ENCODE data around the gene MYOM1.

The MYOM1 gene

DNA sequence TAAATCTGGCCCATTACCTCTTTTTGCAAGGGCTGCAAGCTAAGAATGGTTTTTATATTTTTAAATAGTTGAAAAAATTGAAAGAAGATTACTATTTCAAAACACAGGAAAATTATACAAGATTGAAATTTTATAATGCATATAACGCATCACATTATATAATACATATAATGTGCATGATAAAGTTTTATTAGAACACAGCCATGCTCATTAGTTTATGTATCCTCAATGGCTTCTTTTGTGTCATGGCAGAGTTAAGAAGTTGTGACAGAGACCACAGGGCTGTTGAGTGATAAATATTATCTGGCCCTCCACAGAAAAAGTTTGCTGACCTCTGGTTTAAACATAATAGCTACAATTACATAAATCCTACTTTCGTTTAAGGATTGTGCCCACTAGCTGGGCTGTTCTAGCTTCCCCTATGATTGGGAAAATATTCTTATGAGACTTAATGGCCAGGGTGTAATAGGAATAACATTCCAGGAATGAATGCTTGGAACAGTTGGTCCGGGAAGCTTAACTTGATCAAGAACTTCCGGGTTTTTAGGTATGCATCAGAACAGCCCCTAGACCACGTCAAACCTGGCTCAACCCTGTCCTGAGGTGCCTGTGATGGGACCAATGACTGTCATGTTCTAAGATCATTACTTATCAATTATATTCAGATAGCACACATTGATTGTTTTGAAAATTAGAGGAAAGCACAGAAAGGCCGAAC, 108.1 kb downstream of the MYOM1 start:
- DNase-seq: no peak

DNA sequence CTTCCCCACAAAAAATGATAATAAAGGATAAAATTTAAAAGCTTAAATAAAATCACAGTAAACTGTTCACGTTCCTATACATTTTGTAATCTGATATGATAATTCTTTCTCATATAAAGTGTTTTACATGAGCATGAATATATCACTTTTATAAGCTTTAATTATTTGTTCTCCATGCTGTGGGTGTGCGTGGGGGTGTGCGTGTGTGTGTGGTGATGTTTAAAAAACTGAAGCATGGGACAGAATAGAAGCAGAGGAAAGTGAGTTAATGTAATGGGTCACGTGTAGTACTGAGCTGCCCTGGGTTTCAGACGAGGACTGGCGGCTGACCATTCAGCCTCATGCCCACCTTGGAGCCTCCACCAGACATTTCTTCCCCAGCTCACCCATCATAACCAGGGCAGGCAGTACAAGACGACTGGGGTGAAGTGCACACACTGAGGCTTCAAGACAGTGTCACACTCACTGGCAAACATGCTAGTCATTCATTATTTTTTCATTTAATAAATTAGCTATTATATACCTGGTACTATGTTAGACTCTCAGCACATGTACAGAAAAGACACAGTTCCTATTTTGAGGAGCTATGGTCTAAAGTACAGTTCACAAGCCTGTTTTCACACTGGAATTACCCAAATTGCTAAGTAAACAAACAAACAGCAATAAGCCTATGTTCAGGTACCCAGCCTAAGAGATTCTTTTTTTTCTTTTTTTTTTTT, 109.6 kb downstream of the MYOM1 start:
- DNase-seq: no peak

DNA sequence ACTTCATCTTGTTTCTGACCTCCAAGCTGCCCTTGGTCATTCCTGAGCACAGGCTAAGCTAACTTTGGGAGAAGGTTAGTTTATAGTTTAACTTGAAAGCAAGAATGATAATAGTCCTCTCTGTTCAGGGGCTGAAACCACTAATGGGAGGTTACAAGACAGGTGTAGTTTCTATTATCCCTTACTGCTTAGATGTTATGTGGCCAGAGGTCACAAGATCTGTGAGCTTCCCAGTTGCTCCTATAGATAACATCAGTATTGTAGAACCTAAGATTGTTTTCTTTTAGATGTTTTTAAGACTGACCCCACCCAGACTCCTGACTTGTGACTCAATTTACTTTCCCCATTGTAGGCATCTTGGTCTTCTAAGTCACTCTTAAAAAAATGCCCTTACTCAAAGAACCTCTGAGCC, 112.0 kb downstream of the MYOM1 start:
- DNase-seq: no peak

DNA sequence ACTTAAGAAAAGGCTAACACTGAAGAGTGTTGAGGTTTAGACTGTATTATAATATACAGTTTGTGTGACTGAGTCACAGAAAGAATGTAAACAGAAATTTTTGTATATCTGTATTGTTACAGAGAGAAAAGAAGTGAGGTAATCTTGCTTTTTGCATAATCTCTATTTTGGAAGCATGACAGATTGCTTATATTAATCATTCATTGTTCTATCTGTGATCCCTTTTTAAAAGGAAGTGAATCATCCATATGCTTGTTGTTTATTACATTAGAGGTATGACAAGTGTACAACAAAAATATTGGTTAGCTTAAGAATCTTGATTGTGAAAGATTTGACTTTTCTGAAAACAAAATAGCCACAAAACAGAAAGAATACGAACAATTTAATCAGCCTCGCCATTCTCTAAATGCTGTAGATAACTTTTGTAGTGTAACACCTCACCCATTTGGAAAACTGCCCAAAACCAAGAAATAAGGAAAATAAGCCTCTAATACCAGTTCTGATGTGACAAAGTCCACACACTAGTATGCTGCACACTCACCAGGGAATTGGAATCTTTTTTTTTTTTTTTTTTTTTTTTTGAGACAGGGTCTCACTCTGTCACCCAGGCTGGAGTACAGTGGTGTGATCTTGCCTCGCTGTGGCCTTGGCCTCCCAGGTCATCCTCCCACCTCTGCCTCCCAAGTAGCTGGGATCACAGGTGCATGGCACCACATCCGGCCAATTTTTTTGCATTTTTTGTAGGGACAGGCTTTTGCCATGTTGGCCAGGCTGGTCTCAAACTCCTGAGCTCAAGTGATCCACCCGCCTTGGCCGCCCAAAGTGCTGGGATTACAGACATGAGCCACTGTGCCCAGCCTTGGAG, 115.3 kb downstream of the MYOM1 start:
- no peak for DNase-seq

DNA sequence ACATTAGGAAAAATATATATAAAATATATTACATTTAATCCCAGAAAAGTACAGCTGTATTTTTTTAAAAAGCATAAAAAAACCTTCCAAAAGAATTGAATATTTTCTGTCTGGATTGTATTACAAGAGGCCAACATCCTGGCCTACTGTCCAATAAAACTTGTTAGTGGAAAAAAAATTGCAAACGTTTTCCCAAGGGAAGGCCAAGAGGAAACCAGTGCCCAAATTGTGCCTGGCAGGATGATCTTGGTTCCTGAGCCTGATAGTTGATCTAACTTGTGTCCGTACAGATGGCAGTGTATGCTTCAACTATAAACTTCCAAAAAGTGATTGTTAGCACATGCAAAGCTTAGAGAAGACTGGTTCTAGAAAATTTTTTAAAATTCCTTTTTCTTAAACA, 116.2 kb downstream of the MYOM1 start:
- DNase-seq: no peak

DNA sequence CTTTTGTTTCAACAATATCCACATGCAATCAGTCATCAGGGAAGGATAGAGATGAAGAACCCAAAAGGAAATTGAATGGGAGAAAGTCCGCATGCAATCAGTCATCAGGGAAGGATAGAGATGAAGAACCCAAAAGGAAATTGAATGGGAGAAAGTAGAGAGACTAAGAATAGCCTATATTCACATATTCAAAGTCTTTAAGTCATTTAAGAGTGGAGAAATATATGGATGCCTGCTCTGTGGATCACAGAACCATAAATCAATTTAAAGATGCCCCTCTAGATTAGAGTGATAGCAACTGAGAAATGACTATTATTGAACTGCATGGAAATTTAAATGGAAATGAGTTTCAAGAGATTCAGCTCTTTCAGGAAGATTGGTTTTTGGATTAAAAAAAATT, 116.8 kb downstream of the MYOM1 start:
- no peak for DNase-seq

DNA sequence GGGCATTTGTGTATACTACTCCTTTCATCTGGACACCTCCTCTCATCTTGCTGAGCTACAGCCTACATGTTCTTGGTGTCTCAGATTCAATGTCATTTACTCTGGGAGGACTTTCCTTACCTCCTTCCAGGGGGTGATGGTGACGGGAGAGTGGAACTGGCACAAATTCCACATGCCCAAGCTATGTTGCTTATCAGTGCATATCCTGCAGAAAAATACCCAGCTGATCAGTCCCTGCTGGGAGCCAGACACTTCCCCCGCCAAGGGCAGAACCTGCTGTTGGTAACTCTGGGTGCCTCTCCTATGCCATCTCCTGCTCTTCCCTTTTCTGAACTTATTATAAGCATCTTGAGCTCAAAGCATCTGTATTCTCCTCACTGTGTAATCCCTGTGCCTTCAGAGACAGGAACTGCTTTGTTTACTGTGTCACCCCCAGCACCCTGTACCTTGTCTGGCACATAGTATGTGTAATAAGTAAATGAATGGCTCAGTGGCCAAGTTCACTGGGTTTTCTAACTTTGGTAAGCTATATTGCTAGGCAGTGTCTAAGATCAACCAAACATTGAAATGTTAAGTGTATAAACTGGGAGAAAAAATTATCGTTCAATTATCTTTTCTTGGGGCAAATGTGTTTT, 119.2 kb downstream of the MYOM1 start:
- DNase-seq: no peak

DNA sequence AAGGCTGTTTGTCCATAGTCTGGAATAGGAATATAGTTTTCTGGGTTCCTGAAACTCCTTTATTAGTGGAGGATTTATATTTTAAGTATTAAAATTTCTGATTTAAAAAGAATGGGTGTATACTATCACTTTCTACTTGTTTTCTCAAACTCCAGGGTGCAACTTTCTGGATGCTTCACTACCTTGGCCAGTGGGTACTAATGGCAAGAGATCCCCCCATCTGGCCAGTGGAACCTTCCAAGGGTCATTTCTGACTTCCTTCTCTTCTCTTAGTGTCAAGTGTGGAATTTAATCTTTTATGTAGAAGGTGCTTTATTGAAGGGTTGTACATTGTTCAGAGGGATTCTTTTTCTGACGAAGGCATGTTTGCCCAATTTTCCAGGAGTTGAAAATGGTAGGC, 120.4 kb downstream of the MYOM1 start:
- no peak for DNase-seq

DNA sequence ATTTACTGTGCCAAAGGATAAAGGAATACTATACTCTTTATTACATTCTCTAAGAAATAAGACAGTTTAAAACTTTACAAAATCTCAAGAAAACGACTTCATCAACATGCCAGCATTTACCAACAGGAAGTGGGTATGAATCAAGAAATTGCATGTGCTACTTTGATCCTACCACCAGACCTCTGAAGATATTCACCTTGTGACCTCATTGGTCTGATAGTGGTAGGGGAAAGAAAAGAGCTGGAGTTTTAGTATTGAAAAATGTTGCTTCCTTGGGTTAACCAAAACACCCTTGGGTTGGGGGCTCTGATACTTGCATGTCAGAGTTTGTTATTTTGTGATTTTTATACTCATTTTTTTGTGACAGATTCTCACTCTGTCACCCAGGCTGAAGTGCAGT, 122.7 kb downstream of the MYOM1 start:
- DNase-seq: no peak

DNA sequence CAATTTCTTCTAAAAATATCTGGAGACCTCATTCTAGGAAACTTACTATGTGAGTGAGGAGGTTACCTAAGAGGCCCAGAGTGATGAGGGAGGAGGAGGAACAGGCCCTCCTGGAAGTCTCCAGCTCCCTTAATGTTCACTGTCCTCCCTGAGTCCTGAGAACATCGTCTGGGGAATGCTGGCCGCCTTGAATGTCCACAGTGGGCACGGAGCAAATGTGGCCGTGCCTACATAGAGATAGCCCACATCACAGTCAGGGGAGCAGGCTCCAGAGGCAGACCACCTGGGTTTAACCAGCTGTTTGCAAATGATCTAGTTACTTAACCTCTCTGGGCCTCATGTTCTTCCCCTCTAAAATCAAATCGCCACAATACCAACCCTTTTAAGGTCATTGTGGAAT, 123.8 kb downstream of the MYOM1 start:
- DNase-seq: no peak

DNA sequence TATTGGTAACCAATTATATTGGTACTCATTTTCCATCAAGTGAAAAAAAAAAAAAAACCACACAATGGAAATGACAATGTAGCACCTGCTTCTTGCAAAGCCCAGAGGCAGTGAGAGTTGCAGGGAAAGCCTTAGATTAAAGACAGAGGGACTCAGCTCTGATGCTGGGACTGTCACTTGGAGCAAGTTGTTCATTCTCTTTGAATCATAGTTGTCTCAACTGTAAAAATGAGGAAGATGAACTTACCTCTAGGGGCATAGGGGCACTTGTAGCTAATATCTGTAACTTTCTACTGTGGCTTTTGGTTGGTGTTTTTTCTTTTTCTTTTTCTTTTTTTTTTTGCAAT, 125.5 kb downstream of the MYOM1 start:
- DNase-seq: no peak

DNA sequence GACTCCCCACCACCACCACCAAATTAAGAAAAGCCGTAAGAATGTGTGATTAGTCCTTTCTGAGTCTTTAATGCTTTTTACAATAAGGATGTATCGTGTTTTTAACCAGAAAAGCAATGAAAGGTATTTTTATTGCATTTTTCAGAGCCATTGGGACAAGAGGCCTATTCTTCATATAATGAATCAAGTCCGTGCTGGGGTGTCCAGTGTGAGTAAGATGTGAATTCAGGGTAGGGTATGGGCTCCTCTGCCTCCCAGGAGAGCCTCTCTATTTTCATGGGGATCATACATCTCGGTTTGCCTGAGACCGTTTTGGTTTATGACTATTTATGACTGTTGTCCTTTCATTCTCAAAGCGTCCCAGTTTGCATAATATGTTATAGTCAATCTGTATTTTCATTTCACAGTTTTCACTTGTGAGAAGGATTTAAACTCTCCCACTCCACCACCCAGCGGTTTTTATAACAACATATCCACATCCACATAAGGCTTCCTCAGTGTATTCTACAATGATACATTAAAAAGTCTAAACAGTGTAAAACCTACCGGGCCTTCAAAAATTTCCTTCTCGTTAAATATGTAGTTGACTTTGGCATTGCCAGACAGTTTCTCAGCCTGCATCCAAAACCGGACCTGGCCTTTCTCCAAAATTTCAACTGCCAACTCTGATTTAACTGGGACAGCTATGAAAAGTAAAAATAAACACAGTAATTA, 126.0 kb downstream of the MYOM1 start:
- DNase-seq: no peak

DNA sequence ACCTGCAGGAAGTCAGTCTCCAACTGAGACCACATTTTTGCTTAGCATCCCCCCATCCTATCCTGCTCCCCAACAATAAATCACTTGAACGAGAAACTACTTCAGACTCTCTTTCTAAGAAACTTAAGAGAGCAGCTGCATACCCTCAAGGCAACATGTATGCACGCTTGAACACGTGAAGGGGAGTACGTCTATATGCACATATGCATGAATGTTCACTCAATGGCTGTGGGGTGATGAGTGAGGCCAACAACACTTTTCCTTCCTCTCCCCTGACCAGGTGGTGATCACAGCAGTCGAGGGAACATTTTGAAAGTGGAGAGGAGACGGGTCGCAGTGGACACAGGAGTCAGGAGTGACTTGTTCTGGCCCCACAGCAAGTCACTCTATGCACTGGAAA, 127.0 kb downstream of the MYOM1 start:
- DNase-seq: no peak

DNA sequence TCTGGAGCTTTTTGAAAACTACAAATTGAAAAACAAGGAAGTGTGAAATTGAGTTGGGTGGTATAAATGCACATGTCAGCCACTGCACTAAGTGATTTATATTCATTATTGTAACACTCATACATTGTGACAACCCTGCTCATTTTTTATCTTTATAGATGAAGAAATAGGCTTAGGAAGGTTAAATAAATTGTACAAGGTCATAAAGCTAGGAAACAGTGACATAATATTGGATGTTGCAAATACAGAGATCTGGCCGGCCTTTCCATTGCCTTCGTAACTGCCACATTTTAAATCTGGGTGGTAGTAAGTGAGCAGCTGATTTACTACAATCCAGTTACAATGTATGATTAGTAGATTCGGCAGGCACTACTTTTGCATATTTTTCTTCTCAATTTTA, 130.2 kb downstream of the MYOM1 start:
- no peak for DNase-seq

DNA sequence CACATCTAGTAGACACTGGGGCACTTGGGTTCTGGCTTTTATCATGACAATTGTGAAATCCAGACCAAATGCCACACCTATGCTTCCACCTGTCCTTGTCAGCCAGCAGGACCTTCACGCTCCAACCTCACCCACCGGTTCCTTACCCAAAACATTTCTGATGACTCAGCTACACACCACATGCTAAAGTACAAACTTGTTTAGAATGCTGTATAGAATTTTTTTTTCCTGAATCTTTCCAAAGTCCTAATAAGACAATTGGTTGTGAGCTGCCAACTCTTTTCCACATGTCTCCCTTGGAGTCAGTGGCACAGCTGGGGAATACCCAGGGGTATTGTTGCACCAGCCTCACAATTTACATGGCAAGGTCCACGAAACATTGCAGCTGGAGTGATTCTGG, 131.3 kb downstream of the MYOM1 start:
- no peak for DNase-seq

DNA sequence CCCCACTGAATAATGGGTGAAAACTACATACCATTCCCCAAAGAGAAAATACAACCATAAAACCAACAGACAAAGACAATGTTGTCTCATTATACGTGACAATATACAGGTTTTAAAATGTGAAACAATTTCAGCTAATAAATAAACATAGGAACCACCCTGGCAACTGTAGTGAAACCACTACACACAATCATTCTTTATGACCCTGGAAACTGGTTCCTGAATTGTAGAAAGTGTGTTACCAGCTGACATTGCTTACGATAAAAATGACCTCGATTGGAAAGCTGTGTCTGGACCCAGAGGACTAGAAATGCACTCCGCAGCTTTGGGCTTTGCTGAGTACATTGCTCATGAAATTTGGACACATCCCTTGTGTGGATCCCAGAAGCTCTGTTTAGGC, 132.9 kb downstream of the MYOM1 start:
- DNase-seq: no peak

DNA sequence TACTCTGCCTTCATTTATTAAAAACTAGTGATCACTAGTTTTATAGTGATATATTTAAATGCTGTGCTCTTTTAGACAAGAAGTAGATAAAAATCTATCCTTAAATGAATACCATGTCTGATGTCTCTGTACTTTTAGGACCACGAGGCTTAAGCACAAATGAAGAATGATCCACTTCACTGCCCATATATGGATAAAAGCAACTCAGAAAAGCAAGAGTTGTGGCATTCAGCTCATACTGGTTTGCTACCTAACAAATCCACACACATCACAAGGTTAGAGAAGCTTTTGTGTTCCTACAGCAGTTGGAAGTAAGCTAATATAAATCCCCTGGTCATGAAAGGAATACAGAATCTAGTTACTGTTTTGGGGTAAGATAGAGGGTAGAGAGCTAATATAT, 134.2 kb downstream of the MYOM1 start:
- no peak for DNase-seq

DNA sequence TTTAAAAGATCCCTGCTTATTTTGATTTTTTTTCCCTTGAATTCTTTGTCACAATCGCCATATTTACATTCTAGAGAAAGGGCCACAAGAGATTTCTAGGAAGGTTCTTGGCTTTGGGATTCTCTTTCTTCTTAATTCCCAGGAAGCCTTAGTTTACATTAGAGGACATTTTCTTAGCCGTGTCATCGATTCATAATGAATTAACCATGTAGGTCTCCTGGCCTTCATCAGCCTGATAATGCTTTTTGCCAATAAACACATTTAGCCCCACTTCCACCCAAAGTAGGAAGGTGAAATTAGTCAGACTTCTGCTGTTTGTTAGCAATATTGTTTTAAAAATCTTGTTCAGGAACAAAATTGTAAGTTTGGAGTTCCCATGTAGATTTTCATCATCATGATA, 135.6 kb downstream of the MYOM1 start:
- no peak for DNase-seq

DNA sequence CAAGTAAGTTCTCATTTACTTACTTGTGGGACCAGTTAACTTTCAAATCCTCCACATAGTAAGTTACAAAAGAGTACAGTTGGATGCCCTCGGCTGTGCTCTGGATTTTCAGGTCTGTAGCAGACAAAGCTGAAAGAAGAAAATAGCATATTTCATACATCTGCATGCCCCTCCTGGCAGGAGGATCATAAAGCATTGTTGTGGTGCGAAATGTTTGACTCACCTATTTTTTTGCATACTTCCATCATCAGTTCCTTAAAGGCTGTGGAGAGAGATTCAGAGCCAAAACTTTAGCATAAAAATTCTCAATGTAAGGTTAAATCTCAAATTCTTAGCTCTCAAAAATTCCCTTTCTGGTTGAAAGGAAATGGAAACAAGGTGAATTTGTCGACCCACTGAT, 136.0 kb downstream of the MYOM1 start:
- no peak for DNase-seq

DNA sequence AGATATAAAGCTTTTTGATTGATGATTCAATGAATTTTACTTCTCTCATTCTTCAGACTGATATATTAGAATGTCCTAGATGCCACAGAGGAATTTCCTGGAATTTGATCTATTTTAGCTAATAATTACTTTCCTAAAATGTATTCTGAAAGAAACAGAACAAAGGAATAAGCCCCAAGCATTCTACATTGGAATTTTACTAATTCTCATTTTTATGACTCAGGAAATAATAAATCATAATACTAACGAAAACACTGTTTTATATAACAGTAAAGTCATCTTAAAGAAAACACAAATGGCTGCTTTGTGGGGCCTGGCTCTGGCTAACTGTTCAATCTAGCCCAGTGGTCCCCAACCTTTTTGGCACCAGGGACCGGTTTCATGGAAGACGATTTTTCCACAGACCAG, 138.2 kb downstream of the MYOM1 start:
- DNase-seq: no peak

DNA sequence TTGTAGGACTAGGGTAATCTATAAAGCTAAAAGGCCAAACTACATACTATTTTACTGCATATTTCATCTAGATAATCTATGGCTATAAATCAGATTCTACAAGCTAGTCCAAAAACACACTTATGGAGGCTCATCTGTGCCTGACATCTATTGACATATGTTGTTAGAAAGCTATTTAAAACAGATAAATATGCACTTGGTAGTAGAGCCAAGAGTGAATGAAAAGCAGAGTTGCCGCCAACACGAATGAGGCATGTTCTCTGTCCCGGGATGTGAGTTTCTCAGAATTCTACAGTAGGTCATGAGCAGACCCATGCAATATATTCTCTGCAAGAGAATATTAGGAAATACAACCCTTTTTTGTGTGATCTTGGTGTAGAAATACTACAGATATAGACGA, 140.1 kb downstream of the MYOM1 start:
- DNase-seq: no peak

DNA sequence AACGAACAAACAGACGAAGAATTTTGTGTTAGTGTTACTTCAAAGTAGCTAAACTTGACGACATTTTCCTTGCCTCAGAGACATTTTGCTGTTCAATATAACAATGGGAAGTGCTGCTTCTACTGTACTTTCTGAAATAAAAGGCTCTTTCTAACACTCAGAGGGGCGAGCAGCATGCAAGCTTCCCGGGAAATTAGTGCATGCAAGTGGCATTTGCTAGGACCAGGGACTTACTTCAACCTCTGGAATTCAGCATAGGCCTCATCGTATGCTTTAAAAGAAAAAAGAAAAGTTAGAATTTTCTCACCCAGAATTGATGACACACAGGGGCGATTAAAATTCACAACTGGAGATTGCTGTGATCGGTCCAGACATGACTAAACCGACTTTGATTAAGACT, 144.3 kb downstream of the MYOM1 start:
- no peak for DNase-seq

DNA sequence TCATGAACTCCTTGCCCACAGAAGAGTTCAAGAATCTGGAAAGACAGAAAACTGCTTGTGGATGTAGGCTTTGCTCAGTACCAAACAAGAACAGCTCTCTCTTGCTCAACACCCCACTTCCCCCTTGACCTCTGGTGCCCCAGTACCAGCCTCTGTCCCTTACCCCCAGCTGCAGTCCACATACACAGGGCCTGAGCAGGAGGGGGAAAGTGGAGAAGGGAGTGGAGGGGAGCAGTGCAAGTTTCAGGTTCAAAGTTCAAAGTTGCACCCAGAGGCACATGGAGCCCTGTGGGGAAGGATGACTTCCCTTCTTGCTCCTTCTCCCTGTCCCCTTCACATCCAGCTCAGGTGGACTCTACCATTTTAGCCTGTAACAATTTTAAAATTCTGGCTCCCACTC, 145.7 kb downstream of the MYOM1 start:
- no peak for DNase-seq

All from NK-92 treated with Interleukin-12 subunit alpha and Interleukin-12 subunit beta, amount 100 ng/mL, for 24 hours (cell line).